K562 (cell line): ENCODE measurements around the gene EDNRB. TPM values are rescaled to one million over a fixed set of nuclear protein-coding genes. Genes with fewer than 3 reads are reported as not detected.

Experiments
- ATAC-seq: fragments of 200-7000 bp; cut with Tn5 transposase; 3 replicates; pipeline ENCODE4 v1.9.1; 2020; ENCODE audit warnings: moderate library complexity
- BruUV-seq: library from RNA; stranded (reverse); fragments of 400-500 nt; replicated peaks from 2 replicates; lab custom pipeline; 2021; lab: Mats Ljungman, UMichigan
- CTCF ChIA-PET: fragments of 300-600 bp; formaldehyde crosslinking; extraction: SDS; loops from one replicate; lab custom pipeline; 2021; ENCODE audit warnings: low intra/inter-chr PET ratio; lab: Yijun Ruan, JAX
- POLR2A ChIA-PET: fragments of 300-600, 350-650 bp; sonication (Branson Sonifier 250); formaldehyde crosslinking; extraction: SDS; loops from one replicate; lab custom pipeline; 2021; ENCODE audit warnings: antibody characterized with exemption, inconsistent platforms; lab: Yijun Ruan, JAX
- DNase-seq, 4 experiments: peaks; one replicate each; pipeline versions ENCODE4 v3.0.0 to v3.0.0-alpha.2; 2011 to 2018; ENCODE audit warnings: low spot score in 3 of 4, mixed read lengths in 3 of 4; ENCODE audit errors: extremely low read depth in 1 of 4
- FAIRE-seq: peaks from 2 replicates; lab custom pipeline; 2011; peaks lifted over from hg19 to GRCh38; lab: Jason Lieb, UNC
- H2AFZ ChIP-seq: 2 replicates; pipeline ENCODE4 v1.6.0; 2011; ENCODE audit warnings: low read depth, low read length, control low read depth, inconsistent platforms
- H3K27ac ChIP-seq: fragments of 200-600 bp; 3 replicates; pipeline ENCODE4 v1.8.0; 2011; ENCODE audit warnings: low read depth, mild to moderate bottlenecking, control low read depth, inconsistent platforms, low read length, moderate library complexity, mixed read lengths; ENCODE audit errors: extremely low read depth
- H3K27me3 ChIP-seq, 2 experiments: fragments of 300-600 bp in 1 of 2; 2 replicates in 1 of 2; 3 replicates in 1 of 2; pipeline versions ENCODE4 v1.6.0 to v1.8.0; 2011; ENCODE audit warnings: inconsistent platforms in 2 of 2, low read length in 2 of 2, mild to moderate bottlenecking in 1 of 2, mixed read lengths in 1 of 2, moderate library complexity in 1 of 2; ENCODE audit not compliant: control insufficient read depth in 2 of 2, insufficient read depth in 2 of 2
- H3K36me3 ChIP-seq: fragments of 300-600 bp; 3 replicates; pipeline ENCODE4 v1.8.0; 2011; ENCODE audit warnings: mild to moderate bottlenecking, low read length, inconsistent platforms; ENCODE audit not compliant: control insufficient read depth, insufficient read depth
- H3K4me1 ChIP-seq, 2 experiments: fragments of 200-600 bp in 1 of 2; replicated peaks in 1 of 2; 2 replicates in 1 of 2; 3 replicates in 1 of 2; pipeline versions ENCODE4 v1.5.1 to v1.8.0; 2011; ENCODE audit warnings: inconsistent platforms in 2 of 2, low read length in 2 of 2, mild to moderate bottlenecking in 1 of 2, mixed read lengths in 1 of 2, moderate library complexity in 1 of 2; ENCODE audit not compliant: control insufficient read depth in 2 of 2, insufficient read depth in 2 of 2
- H3K4me2 ChIP-seq: 2 replicates; pipeline ENCODE4 v1.6.1; 2011; ENCODE audit warnings: low read length, control low read depth, inconsistent platforms, mixed read lengths; ENCODE audit not compliant: insufficient read depth
- H3K4me3 ChIP-seq: fragments of 200-600 bp; sonication (generic), shearing (Covaris generic); 2 replicates; pipeline ENCODE4 v1.5.1; 2016; ENCODE audit warnings: control low read depth, inconsistent platforms
- H3K79me2 ChIP-seq: fragments of 200-600 bp; 3 replicates; pipeline ENCODE4 v1.8.0; 2011; ENCODE audit warnings: low read length, inconsistent platforms; ENCODE audit not compliant: control insufficient read depth, insufficient read depth
- H3K9ac ChIP-seq, 2 experiments: 2 replicates each; pipeline versions ENCODE4 v1.6.0 to v1.6.1; 2011; ENCODE audit warnings: low read depth in 2 of 2, low read length in 2 of 2, control low read depth in 1 of 2, inconsistent platforms in 1 of 2, mild to moderate bottlenecking in 1 of 2, mixed read lengths in 1 of 2; ENCODE audit not compliant: insufficient read depth in 1 of 2
- H3K9me1 ChIP-seq: one replicate; pipeline ENCODE4 v1.6.0; 2011; ENCODE audit warnings: inconsistent platforms, mild to moderate bottlenecking, low read length, moderate library complexity; ENCODE audit not compliant: control insufficient read depth, insufficient read depth
- H3K9me3 ChIP-seq: replicated peaks from 2 replicates; pipeline ENCODE4 v1.5.1; 2011; ENCODE audit warnings: low read depth, low read length, inconsistent platforms; ENCODE audit not compliant: control insufficient read depth, insufficient read depth
- H4K20me1 ChIP-seq: replicated peaks from 2 replicates; pipeline ENCODE4 v1.6.1; 2011; ENCODE audit warnings: low read length, inconsistent platforms, mixed read lengths; ENCODE audit not compliant: control insufficient read depth, insufficient read depth
- CBX1 ChIP-seq: sonication (generic); IDR thresholded peaks from 2 replicates; pipeline ENCODE4 v1.6.1; 2016; ENCODE audit warnings: antibody characterized with exemption, low read depth, mild to moderate bottlenecking
- HNRNPL ChIP-seq: fragments of 200-400 bp; formaldehyde crosslinking; IDR thresholded peaks from 2 replicates; pipeline ENCODE4 v1.6.1; 2017; ENCODE audit warnings: low read depth, mild to moderate bottlenecking, low read length
- HSF4 ChIP-seq: fragments of 250-450 bp; sonication (Bioruptor Pico); IDR thresholded peaks from 2 replicates; pipeline ENCODE4 v2.1.2; 2022; ENCODE audit warnings: mild to moderate bottlenecking, moderate library complexity, borderline replicate concordance
- MBD2 ChIP-seq: sonication (generic); IDR thresholded peaks from 2 replicates; pipeline ENCODE4 v1.6.1; 2016; ENCODE audit warnings: low read depth, borderline replicate concordance
- MXD1 ChIP-seq: fragments of 250-450 bp; sonication (Bioruptor Pico); IDR thresholded peaks from 2 replicates; pipeline ENCODE4 v1.8.0; 2021; ENCODE audit warnings: borderline replicate concordance, mild to moderate bottlenecking, moderate library complexity; ENCODE audit not compliant: poor library complexity, severe bottlenecking
- SLC30A9 ChIP-seq: fragments of 250-450 bp; sonication (Bioruptor Pico); IDR thresholded peaks from 2 replicates; pipeline ENCODE4 v1.8.0; 2022; ENCODE audit warnings: mild to moderate bottlenecking, moderate library complexity
- TOE1 ChIP-seq, 2 experiments: fragments of 450-650 bp in 1 of 2; sonication (generic) in 1 of 2; formaldehyde crosslinking in 1 of 2; IDR thresholded peaks; 2 replicates each; pipeline versions ENCODE4 v1.7.1 to v1.8.0; 2016 to 2022; ENCODE audit warnings: borderline replicate concordance in 2 of 2, mild to moderate bottlenecking in 2 of 2, antibody characterized with exemption in 1 of 2, inconsistent platforms in 1 of 2, low read depth in 1 of 2, missing genetic modification reagents in 1 of 2, moderate library complexity in 1 of 2
- ZNF707 ChIP-seq: fragments of 250-450 bp; sonication (Bioruptor Pico); conservative IDR thresholded peaks from 2 replicates; pipeline ENCODE4 v1.8.0; 2022; ENCODE audit warnings: inconsistent platforms, mild to moderate bottlenecking, moderate library complexity
- WGBS: fragments of 100-300 bp; shearing (Covaris generic); methylation state at CpG from one replicate; pipeline ENCODE4 v1.1.6; 2016; ENCODE audit warnings: low coverage, mixed read lengths; ENCODE audit not compliant: insufficient coverage; ENCODE audit errors: missing lambda C conversion rate; 5-methylcytosine and 5-hydroxymethylcytosine counted together
- in situ Hi-C: fragments of 300-500 bp; cut with MboI; formaldehyde crosslinking; loops from 4 replicates; pipeline ENCODE4 v1.15.0; 2018; ENCODE audit warnings: inconsistent platforms, mixed read lengths
- intact Hi-C: fragments of 100-400 bp; cut with micrococcal nuclease; formaldehyde crosslinking; loops from 2 replicates; pipeline ENCODE4 v1.14.2; 2022
- polyA plus RNA-seq, 8 experiments: library from polyadenylated mRNA; depleted of rRNA in 4 of 8; stranded (reverse) in 5 of 8; unstranded in 3 of 8; fragments of >200 nt; fragmentation: Nextera tagmentation in 2 of 8; fragmentation: Illumina TruSeq in 1 of 8; extraction: Ambion mirVana in 2 of 8; extraction: Trizol in 1 of 8; gene quantifications; 2 replicates each; pipeline versions ENCODE4 v1.2.1 to v1.2.3, GENCODE V29; 2011 to 2014; ENCODE audit warnings: inconsistent platforms in 1 of 8, missing spikeins in 1 of 8
- total RNA-seq, 7 experiments: library from RNA; depleted of rRNA in 6 of 7; stranded (reverse); fragments of >200 nt in 6 of 7; fragmentation: Illumina TruSeq in 2 of 7; extraction: Trizol in 2 of 7; gene quantifications; 2 replicates each; pipeline versions ENCODE4 v1.2.1 to v1.2.3, GENCODE V29; 2011 to 2021; ENCODE audit warnings: low replicate concordance in 1 of 7
- TF ChIP-seq, protein P1 (sequence below): sonication (generic); formaldehyde crosslinking; IDR thresholded peaks from 2 replicates; pipeline ENCODE4 v1.8.0; 2022; ENCODE audit warnings: missing genetic modification reagents, mild to moderate bottlenecking, borderline replicate concordance

EDNRB gene
- total and polyA plus RNA-seq, 9 of the 15 experiments (the other 6 are each of a cell fraction or from before 2014, with no cell fraction given) = 0.04 TPM; not detected in 8

- H3K4me2 ChIP-seq = no peak overlapping the region
- no peak overlapping the region for H3K9ac ChIP-seq
- no peaks in the 10 kb centered on the region for H3K4me1 ChIP-seq
- in situ Hi-C loops (no loop called here), intact Hi-C loops (no loop called here)
- H3K9me3 ChIP-seq = no peaks in the 10 kb centered on the region
- POLR2A ChIA-PET = no interaction called here
- 5% methylated on average over 4 of the region's 4 CpGs for WGBS
- no peaks in the 10 kb centered on the region for H3K36me3 ChIP-seq
- no peaks in the 10 kb centered on the region for H3K9me1 ChIP-seq
- H3K27ac ChIP-seq = no peak overlapping the region
- no peak for DNase-seq
- H3K4me3 ChIP-seq = no peak overlapping the region
- no peak for ATAC-seq
- CTCF ChIA-PET = no interaction called here
- no peak overlapping the region for H2AFZ ChIP-seq
- no TSS peak for BruUV-seq
- no peaks in the 10 kb centered on the region for H3K27me3 ChIP-seq
- no peaks in the 10 kb centered on the region for H4K20me1 ChIP-seq
- no peak for FAIRE-seq
- H3K79me2 ChIP-seq = no peaks in the 10 kb centered on the region
- TF ChIP-seq SLC30A9 (CRISPR knock-in tag) (no peak), ZNF707 (no peak), MXD1 (CRISPR knock-in tag) (no peak), CBX1 (no peak), HSF4 (no peak), HNRNPL (no peak), TOE1 (IDR thresholded peaks at IDR 0.05; ENCODE audit: borderline replicate concordance) (no peak), TOE1 (CRISPR knock-in tag; IDR thresholded peaks at IDR 0.05; ENCODE audit: borderline replicate concordance, low read depth) (no peak), MBD2 (no peak)
- TF ChIP-seq, protein P1, sequence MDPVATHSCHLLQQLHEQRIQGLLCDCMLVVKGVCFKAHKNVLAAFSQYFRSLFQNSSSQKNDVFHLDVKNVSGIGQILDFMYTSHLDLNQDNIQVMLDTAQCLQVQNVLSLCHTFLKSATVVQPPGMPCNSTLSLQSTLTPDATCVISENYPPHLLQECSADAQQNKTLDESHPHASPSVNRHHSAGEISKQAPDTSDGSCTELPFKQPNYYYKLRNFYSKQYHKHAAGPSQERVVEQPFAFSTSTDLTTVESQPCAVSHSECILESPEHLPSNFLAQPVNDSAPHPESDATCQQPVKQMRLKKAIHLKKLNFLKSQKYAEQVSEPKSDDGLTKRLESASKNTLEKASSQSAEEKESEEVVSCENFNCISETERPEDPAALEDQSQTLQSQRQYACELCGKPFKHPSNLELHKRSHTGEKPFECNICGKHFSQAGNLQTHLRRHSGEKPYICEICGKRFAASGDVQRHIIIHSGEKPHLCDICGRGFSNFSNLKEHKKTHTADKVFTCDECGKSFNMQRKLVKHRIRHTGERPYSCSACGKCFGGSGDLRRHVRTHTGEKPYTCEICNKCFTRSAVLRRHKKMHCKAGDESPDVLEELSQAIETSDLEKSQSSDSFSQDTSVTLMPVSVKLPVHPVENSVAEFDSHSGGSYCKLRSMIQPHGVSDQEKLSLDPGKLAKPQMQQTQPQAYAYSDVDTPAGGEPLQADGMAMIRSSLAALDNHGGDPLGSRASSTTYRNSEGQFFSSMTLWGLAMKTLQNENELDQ (CRISPR knock-in tag) = no peak
Measured at GRCh38 chr13:77904031-77904430, 14.6 kb downstream of the EDNRB start.
